MG63 (cell line): Measurements from ENCODE around the gene TRAPPC8. TPM values are rescaled to one million over a fixed set of nuclear protein-coding genes. Genes with fewer than 3 reads are reported as not detected.

Experiments used
- DNase-seq: peaks from one replicate; pipeline ENCODE4 v3.0.0-alpha.2; 2020
- H3K27me3 ChIP-seq: fragments of 250-450 bp; sonication (Bioruptor Pico); 2 replicates; pipeline ENCODE4 v1.5.1; 2020; ENCODE audit warnings: mild to moderate bottlenecking, moderate library complexity
- H3K36me3 ChIP-seq: fragments of 250-450 bp; sonication (Bioruptor Pico); 2 replicates; pipeline ENCODE4 v1.5.1; 2020; ENCODE audit warnings: mild to moderate bottlenecking, moderate library complexity
- H3K4me3 ChIP-seq: fragments of 250-450 bp; sonication (Bioruptor Pico); 2 replicates; pipeline ENCODE4 v1.5.1; 2020; ENCODE audit warnings: mild to moderate bottlenecking, moderate library complexity
- H3K9me3 ChIP-seq: fragments of 250-450 bp; sonication (Bioruptor Pico); 2 replicates; pipeline ENCODE4 v1.5.1; 2020; ENCODE audit warnings: mild to moderate bottlenecking, moderate library complexity
- total RNA-seq: library from RNA; depleted of rRNA; stranded (reverse); fragments of >200 nt; shearing (Covaris generic); gene quantifications from 2 replicates; pipeline ENCODE4 v1.2.3, GENCODE V29; 2014; ENCODE audit warnings: low replicate concordance; rRNA removed

TRAPPC8 gene
- total RNA-seq, 1 experiment from 2014 or later = 40.7 TPM

DNA sequence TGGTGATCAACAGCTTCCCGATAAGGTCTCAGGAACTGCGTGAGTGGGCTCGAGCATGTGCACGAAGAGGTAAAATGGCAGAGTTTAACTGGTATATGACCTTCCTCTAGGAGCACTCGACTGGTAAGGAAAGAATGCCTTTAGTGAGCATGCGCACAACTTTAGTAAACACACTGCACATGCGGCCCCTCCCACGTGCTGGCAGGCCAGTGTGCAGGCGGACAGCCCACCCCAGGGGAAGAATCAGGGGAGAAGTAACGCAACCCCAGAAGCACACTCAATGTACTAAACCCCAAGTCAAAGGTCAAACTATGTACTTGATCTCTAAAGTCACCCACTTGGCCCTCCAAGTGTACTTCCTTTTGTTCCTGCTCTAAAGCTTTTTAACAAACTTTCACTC, 153.5 kb downstream of the TRAPPC8 start:
- Histone ChIP-seq H3K36me3 (no peaks in the 10 kb centered on the region), H3K27me3 (no peaks in the 10 kb centered on the region), H3K9me3 (no peaks in the 10 kb centered on the region), H3K4me3 (no peak overlapping the region)
- DNase-seq = no peak

- H3K4me3 ChIP-seq = no peak overlapping the region
- peaks cover 8% of the 10 kb centered on the region for H3K9me3 ChIP-seq
- no peaks in the 10 kb centered on the region for H3K36me3 ChIP-seq
- no peak for DNase-seq
- no peaks in the 10 kb centered on the region for H3K27me3 ChIP-seq
Measured at GRCh38 chr18:31783059-31783458, 159.9 kb downstream of the TRAPPC8 start.

Other genes with a start within 250 kb of the TRAPPC8 start
- gene SLC25A52, start 182.2 kb downstream of the TRAPPC8 start, total RNA-seq = not detected in 2 replicates
- gene RNF125, start 75.7 kb upstream of the TRAPPC8 start, total RNA-seq = 0.05 and 0.10 TPM in 2 replicates
- gene RNF138, start 148.7 kb upstream of the TRAPPC8 start, total RNA-seq = 43.6 and 121 TPM in 2 replicates
- 0.20 TPM in 1 of 2 replicates, not detected in the other for gene MEP1B, start 246.9 kb upstream of the TRAPPC8 start, total RNA-seq